ENCODE data around the gene PDGFRB. TPM values are rescaled to one million over a fixed set of nuclear protein-coding genes. Genes with fewer than 3 reads are reported as not detected.

PDGFRB gene
- total and polyA plus RNA-seq, 9 of the 15 experiments (the other 6 are each of a cell fraction or from before 2014, with no cell fraction given): 0.01 to 1.5 (median 0.09) TPM; not detected in 3

DNA sequence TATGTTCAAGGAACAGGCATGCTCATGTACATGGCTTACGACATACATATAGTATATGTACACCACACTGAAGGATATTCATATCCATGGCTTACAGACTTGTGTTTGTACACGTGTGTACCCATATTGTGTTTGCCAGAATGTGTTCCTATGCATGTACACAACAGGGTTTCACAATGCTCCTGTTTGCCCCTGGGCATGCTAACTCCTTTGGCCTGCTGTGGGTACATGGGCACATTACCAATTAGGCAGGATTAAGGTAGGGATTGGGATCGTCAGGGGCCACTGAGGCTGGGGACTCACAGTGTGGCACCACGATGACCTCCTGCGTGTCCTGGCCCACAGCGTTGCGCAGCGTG lies 26.2 kb downstream of the PDGFRB start (continued):
- TF ChIP-seq, protein P1, sequence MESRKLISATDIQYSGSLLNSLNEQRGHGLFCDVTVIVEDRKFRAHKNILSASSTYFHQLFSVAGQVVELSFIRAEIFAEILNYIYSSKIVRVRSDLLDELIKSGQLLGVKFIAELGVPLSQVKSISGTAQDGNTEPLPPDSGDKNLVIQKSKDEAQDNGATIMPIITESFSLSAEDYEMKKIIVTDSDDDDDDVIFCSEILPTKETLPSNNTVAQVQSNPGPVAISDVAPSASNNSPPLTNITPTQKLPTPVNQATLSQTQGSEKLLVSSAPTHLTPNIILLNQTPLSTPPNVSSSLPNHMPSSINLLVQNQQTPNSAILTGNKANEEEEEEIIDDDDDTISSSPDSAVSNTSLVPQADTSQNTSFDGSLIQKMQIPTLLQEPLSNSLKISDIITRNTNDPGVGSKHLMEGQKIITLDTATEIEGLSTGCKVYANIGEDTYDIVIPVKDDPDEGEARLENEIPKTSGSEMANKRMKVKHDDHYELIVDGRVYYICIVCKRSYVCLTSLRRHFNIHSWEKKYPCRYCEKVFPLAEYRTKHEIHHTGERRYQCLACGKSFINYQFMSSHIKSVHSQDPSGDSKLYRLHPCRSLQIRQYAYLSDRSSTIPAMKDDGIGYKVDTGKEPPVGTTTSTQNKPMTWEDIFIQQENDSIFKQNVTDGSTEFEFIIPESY (CRISPR knock-in tag; IDR thresholded peaks at IDR 0.05): no peak
- no peak for TF ChIP-seq HDGF (IDR thresholded peaks at IDR 0.05)
- TF ChIP-seq, protein P2, sequence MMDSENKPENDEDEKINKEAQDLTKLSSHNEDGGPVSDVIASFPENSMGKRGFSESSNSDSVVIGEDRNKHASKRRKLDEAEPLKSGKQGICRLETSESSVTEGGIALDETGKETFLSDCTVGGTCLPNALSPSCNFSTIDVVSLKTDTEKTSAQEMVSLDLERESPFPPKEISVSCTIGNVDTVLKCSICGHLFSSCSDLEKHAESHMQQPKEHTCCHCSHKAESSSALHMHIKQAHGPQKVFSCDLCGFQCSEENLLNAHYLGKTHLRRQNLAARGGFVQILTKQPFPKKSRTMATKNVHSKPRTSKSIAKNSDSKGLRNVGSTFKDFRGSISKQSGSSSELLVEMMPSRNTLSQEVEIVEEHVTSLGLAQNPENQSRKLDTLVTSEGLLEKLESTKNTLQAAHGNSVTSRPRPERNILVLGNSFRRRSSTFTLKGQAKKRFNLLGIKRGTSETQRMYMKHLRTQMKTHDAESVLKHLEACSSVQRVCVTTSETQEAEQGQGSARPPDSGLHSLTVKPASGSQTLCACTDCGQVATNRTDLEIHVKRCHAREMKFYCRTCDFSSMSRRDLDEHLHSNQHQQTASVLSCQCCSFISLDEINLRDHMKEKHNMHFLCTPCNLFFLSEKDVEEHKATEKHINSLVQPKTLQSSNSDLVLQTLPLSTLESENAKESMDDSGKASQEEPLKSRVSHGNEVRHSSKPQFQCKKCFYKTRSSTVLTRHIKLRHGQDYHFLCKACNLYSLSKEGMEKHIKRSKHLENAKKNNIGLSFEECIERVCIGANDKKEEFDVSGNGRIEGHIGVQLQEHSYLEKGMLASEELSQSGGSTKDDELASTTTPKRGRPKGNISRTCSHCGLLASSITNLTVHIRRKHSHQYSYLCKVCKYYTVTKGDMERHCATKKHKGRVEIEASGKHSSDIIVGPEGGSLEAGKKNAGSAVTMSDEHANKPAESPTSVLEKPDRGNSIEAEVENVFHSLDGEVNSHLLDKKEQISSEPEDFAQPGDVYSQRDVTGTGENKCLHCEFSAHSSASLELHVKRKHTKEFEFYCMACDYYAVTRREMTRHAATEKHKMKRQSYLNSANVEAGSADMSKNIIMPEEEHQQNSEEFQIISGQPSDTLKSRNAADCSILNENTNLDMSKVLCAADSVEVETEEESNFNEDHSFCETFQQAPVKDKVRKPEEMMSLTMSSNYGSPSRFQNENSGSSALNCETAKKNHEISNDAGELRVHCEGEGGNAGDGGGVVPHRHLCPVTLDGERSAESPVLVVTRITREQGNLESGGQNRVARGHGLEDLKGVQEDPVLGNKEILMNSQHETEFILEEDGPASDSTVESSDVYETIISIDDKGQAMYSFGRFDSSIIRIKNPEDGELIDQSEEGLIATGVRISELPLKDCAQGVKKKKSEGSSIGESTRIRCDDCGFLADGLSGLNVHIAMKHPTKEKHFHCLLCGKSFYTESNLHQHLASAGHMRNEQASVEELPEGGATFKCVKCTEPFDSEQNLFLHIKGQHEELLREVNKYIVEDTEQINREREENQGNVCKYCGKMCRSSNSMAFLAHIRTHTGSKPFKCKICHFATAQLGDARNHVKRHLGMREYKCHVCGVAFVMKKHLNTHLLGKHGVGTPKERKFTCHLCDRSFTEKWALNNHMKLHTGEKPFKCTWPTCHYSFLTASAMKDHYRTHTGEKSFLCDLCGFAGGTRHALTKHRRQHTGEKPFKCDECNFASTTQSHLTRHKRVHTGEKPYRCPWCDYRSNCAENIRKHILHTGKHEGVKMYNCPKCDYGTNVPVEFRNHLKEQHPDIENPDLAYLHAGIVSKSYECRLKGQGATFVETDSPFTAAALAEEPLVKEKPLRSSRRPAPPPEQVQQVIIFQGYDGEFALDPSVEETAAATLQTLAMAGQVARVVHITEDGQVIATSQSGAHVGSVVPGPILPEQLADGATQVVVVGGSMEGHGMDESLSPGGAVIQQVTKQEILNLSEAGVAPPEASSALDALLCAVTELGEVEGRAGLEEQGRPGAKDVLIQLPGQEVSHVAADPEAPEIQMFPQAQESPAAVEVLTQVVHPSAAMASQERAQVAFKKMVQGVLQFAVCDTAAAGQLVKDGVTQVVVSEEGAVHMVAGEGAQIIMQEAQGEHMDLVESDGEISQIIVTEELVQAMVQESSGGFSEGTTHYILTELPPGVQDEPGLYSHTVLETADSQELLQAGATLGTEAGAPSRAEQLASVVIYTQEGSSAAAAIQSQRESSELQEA (IDR thresholded peaks at IDR 0.05; ENCODE audit: low read depth): no peak
- peak in 1 of 2 experiments; percentile 6; a peak in 1 of 4 replicates for TF ChIP-seq FOXA3 (CRISPR knock-in tag; conservative IDR thresholded peaks at IDR 0.05 in 1 of 2, IDR thresholded peaks at IDR 0.05 in 1 of 2)
- no peak for TF ChIP-seq ZC3H11A (IDR thresholded peaks at IDR 0.05; ENCODE audit: low read depth, low read length)
- TF ChIP-seq ILK (tag; IDR thresholded peaks at IDR 0.05; ENCODE audit: borderline replicate concordance, low read depth): no peak
- no peak for TF ChIP-seq EP300 (IDR thresholded peaks at IDR 0.05; ENCODE audit: low read length)
- TF ChIP-seq GABPB1 (CRISPR knock-in tag; IDR thresholded peaks at IDR 0.05): 0 out of 2 replicates have a peak, but pooled peaks have one; percentile 19
- no peak for TF ChIP-seq CREBBP (IDR thresholded peaks at IDR 0.05; ENCODE audit: low read depth, low read length)
- TF ChIP-seq CREM (IDR thresholded peaks at IDR 0.05; ENCODE audit: low read depth): no peak
